Right ventricle myocardium superior (tissue), 1 donor: ENCODE results near the gene ADISSP. TPM values are rescaled to one million over a fixed set of nuclear protein-coding genes. Genes with fewer than 3 reads are reported as not detected.

Experiments
- ATAC-seq: fragments of 200-7000 bp; cut with Tn5 transposase; one replicate; pipeline ENCODE4 v1.9.1; 2020; ENCODE audit warnings: mild to moderate bottlenecking; ENCODE audit not compliant: poor library complexity
- DNase-seq: peaks from one replicate; pipeline ENCODE4 v3.0.0-alpha.2; 2020
- intact Hi-C: fragments of 100-400 bp; cut with DNase I; formaldehyde crosslinking; loops from one replicate; pipeline ENCODE4 v1.11.2; 2022
- total RNA-seq: library from RNA; stranded (reverse); fragmentation: NEBNext Ultra II Directional; extraction: Animal tissue kit (Norgen Biotek cat#: 25700); gene quantifications from one replicate; pipeline ENCODE4 v1.2.1, GENCODE V29; 2021
- donor health status: DM: no; HTN: yes; CAD: no; lungs with severe emphysema.

The ADISSP gene
- total RNA-seq, 1 donor from 2014 or later: 11.3 TPM

- ATAC-seq (no peak), DNase-seq (no peak)
- intact Hi-C loops: no loop called here
Observed at GRCh38 chr20:3731944-3732326, 35.6 kb downstream of the ADISSP start.

- DNase-seq (peak; percentile 33), ATAC-seq (no peak)
- intact Hi-C loops: no loop called here
Observed at GRCh38 chr20:3730803-3731672, 36.5 kb downstream of the ADISSP start.

DNA sequence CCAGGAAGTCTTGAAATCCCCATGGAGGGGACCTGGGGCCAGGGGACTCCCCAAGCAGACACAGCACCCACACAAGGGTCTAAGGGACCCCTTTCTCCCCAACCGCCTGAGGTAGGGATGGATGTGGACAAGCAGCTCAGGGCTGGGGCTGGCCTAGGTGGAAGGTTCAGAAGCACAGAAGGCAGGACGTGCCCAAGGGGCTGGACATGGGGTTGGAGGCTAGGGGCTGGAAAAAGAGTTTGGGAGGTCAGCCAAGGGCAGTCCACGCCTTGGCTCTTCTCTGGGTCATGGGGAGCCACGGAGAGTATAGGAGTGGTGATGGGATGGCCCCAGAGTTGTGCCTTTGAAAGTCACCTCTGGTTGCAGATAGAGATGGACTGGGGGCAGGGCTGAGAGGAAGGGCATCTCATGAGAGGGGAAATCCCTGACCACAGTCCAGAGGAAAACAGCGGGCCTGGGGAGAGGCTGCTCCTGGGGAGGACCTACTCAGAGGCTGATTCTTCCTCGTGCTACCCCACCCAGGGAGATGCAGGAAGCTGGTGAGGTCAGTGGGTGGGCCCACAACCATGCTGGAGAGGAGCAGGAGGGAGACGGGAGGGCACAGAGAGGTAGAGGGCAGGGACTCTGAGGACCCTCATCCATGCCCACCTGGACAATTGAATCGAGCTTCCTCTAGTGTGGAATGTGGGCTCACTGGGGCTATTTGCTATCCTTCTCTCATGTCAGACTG is 37.6 kb downstream of the ADISSP start:
- intact Hi-C loops: no loop called here
- peak; percentile 55 for DNase-seq

GRCh38 chr20:3729378-3729777 is 38.2 kb downstream of the ADISSP start:
- intact Hi-C loops: no loop called here
- no peak for ATAC-seq
- no peak for DNase-seq

More for the DNA sequence above, 37.6 kb downstream of the ADISSP start:
- ATAC-seq: no peak

DNA sequence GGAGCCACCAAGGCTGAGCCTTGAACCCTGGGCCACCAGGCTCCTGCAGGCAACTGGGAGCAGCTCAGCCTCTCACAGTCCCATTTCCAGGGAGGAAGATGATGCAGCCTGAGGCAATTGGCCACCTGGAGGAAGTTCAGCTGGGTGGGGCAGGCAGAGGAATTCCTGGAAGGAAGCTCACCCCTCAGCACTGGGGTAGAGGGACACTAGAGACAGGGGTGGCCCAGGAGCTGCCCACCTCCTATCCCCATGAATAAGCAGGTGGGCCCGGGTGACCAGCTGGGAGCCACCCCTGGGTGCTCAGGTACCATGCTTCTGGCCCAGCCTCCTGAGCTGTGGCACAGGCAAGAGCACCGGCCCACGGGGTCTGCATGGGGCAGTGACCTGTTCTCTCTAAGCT is 38.7 kb downstream of the ADISSP start:
- intact Hi-C loops: no loop called here
- DNase-seq (peak; percentile 39), ATAC-seq (no peak)

- DNase-seq: no peak
Observed at GRCh38 chr20:3728354-3728753, 39.2 kb downstream of the ADISSP start.

DNA sequence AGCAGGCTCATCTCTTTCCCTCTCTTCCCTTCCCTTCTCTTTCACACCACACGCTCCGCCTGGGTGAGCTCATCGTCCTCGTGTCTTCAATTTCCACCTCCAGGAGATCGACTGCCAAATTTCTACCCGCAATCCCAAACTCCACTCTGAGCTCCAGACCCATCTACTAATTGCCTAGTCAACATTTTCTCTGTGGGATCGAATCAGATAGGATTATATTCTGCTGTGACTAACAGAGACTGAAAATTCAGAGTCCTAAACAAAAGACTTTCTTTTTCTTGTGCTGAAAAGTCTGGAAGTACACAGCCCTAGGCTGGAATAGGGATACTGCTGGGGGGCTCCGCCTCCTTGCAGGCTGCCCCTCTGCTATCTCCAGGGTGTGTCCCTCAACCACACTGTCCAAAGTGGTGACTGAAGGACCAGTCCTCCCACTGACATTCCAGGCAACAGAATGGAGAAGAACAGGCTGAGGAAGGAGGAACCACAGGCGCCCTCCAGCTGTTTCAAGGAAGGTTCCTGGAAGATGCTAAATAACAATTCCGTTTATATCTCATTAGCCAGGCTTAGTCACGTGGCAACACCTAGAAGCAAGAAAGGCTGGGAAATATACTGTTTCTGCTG is 40.0 kb downstream of the ADISSP start:
- ATAC-seq (peak; percentile 52), DNase-seq (peak; percentile 50)
- intact Hi-C loops: no loop called here

More at GRCh38 chr20:3728354-3728753, 39.2 kb downstream of the ADISSP start:
- ATAC-seq: no peak
- intact Hi-C loops: no loop called here

DNA sequence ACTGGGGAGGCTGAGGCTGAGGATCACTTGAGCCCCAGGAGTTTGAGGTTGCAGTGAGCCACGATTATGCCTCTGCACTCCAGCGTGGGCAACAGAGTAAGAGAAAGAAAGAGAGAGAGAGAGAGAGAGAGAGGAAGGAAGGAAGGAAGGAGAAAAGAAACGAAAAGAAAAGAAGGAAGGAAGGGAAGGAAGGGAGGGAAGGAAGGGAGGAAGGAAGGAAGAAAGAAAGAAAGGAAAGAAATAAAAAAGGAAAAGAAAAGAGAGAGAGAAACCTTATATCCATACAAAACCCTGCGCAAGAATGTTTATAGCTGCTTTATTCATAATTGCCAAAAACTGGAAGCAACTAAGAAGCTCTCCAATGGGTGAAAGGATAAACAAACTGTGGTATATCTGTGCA is 43.2 kb downstream of the ADISSP start:
- intact Hi-C loops: no loop called here
- no peak for DNase-seq
- ATAC-seq: no peak

- intact Hi-C loops: no loop called here
- ATAC-seq (no peak), DNase-seq (no peak)
Observed at GRCh38 chr20:3723284-3723683, 44.3 kb downstream of the ADISSP start.

DNA sequence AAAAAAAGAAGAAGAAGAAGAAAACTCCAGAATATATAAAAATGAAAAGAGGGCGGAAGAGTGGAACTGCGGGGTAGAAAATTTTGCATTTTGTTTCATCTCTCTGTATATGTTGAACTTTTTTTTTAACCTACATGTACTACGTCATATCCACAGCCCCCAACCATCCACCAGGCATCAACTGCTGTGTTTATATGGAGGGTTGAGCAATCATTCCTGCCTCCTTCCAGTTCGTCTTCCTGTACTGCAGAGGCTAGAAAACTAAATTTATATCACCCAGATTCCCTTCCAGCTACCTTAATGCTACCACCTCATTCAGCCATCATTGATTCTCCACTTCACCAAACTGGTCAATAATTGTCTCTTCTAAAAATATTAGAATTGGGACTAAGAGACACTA is 45.6 kb downstream of the ADISSP start:
- intact Hi-C loops: no loop called here
- ATAC-seq: no peak

GRCh38 chr20:3720626-3721025 is 46.9 kb downstream of the ADISSP start:
- no peak for DNase-seq
- intact Hi-C loops: no loop called here
- ATAC-seq: no peak

More for the DNA sequence above, 45.6 kb downstream of the ADISSP start:
- no peak for DNase-seq

DNA sequence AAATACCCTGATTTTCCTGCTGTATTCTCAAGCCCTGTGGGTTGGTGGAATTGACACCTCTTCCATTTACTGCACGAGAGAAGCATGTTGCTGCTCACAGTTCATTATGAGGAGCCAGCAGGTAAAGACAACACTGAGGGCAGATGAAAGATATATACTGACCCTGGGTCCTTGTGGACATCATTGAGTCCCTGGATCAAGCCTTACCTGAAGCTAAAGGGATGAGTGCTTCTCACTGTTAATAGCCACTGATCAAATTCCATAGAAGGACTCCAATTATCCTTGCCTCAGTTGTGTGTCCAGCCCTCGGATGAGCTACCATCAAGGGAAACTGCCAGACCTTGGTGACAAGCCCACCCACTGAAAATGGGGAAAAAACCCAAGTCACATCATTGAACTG is 47.5 kb downstream of the ADISSP start:
- intact Hi-C loops: no loop called here
- no peak for ATAC-seq

GRCh38 chr20:3719046-3719445 is 48.5 kb downstream of the ADISSP start:
- DNase-seq (no peak), ATAC-seq (no peak)
- intact Hi-C loops: no loop called here

More for the DNA sequence above, 47.5 kb downstream of the ADISSP start:
- no peak for DNase-seq

DNA sequence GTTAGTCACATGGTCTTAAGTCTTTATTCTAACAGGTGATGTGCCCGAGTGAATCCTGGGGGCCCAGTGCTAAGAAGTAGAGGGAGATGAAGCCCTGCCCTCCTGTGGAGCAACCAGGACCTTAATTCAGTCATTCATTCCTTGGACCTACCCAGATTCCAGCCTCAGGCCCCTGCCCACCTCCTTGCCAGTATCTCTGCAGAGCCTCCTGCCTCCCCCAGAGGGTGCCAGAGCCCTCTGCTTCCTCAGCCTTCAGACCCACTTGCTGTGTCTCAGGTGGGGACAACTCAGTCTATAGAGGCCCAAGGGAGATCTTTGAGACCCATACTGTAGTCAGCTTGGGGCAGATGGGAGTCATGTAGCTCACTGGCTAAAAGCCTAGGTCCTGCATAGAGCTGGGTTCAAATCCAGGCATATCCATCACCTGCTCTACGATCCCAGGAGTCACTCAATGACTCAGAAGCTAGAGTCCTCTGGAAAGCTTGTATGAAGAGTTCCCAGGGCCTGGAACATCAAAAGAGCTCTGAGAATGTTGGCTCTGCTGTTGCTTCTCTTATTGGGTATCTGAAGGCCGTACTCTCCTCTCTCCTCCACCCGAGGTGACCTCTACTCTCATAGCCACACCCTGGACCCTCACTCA is 51.2 kb downstream of the ADISSP start:
- intact Hi-C loops: no loop called here
- ATAC-seq: peak; percentile 67
- DNase-seq: no peak

DNA sequence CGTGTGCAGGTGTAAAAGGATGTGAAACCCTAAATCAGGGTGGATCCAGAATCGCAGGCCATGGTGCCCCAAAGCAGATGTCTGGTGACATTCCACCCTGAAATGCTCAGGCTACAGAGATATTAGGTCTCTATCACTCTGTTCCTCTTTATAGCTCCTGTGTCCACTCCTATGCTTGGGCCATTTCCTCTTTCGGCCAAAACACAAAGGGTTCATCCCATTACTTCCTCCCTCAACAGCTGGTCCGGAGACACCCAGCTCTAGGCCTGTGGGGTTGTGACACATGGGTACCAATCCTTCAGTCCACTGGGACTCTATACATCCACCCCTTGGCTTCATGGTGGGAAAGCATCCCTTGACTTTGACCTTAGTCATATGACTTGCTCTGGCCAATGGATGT is 53.5 kb downstream of the ADISSP start:
- ATAC-seq (peak; percentile 42), DNase-seq (no peak)
- intact Hi-C loops: no loop called here

- intact Hi-C loops: no loop called here
- peak; percentile 85 for DNase-seq
- peak; percentile 62 for ATAC-seq
Observed at GRCh38 chr20:3712279-3712873, 55.2 kb downstream of the ADISSP start, which contains the start of gene SIGLEC1. Gene SIGLEC1, minus strand, starts transcription at chr20:3712600. Its CDS starts 5,472 bp downstream, at chr20:3707128.

- DNase-seq (no peak), ATAC-seq (peak; percentile 13)
- intact Hi-C loops: loop anchor here (2.0 kb wide), 1 partner anchor 35 kb away; no protein-coding TSS in a partner anchor
Observed at GRCh38 chr20:3711484-3711941, 56.0 kb downstream of the ADISSP start.
